HEK293 (cell line): ENCODE results near the gene GBX2.

Source experiments
- CTCF ChIA-PET: fragments of 350-600 bp; formaldehyde crosslinking; extraction: SDS; loops from one replicate; lab custom pipeline; 2021; ENCODE audit warnings: antibody characterized with exemption; lab: Yijun Ruan, JAX
- POLR2A ChIA-PET: fragments of 300-600 bp; formaldehyde crosslinking; extraction: SDS; loops from one replicate; lab custom pipeline; 2020; ENCODE audit warnings: antibody characterized with exemption, inconsistent platforms; lab: Yijun Ruan, JAX
- H3K27ac ChIP-seq: fragments of 200-500 bp; sonication (Bioruptor generic); 2 replicates; pipeline ENCODE4 v1.5.1; 2014; ENCODE audit warnings: low read depth, low read length, control low read depth, inconsistent platforms; ENCODE audit errors: extremely low read depth
- H3K36me3 ChIP-seq, 2 experiments: fragments of 200-500 bp in 1 of 2; sonication (Bioruptor generic) in 1 of 2; 1 replicate in 1 of 2; 2 replicates in 1 of 2; pipeline ENCODE4 v1.5.1; 2014 to 2017; ENCODE audit warnings: inconsistent platforms in 2 of 2, low read length in 2 of 2; ENCODE audit not compliant: control insufficient read depth in 2 of 2, insufficient read depth in 1 of 2
- H3K4me1 ChIP-seq: fragments of 200-500 bp; sonication (Bioruptor generic); 2 replicates; pipeline ENCODE4 v1.5.1; 2014; ENCODE audit warnings: mild to moderate bottlenecking, low read length, inconsistent platforms; ENCODE audit not compliant: control insufficient read depth, insufficient read depth
- H3K4me3 ChIP-seq: 2 replicates; pipeline ENCODE4 v1.5.1; 2011; ENCODE audit warnings: low read depth, mild to moderate bottlenecking, control low read depth, low read length, moderate library complexity
- H3K9me3 ChIP-seq: fragments of 200-500 bp; sonication (Bioruptor generic); 2 replicates; pipeline ENCODE4 v1.5.1; 2014; ENCODE audit warnings: low read depth, low read length, inconsistent platforms; ENCODE audit not compliant: control insufficient read depth, insufficient read depth
- FEZF1 ChIP-seq: fragments of 450-650 bp; formaldehyde crosslinking; IDR thresholded peaks from 2 replicates; pipeline ENCODE4 v1.5.1; 2016; ENCODE audit warnings: missing biosample characterization, missing genetic modification characterization
- KLF10 ChIP-seq: fragments of 450-650 bp; IDR thresholded peaks from 2 replicates; pipeline ENCODE4 v1.5.1; 2018; ENCODE audit warnings: missing biosample characterization, mild to moderate bottlenecking, missing genetic modification characterization
- KLF9 ChIP-seq: fragments of 450-650 bp; formaldehyde crosslinking; IDR thresholded peaks from 2 replicates; pipeline ENCODE4 v1.5.1; 2016; ENCODE audit warnings: missing biosample characterization, missing genetic modification characterization, low read depth
- SALL2 ChIP-seq: fragments of 450-650 bp; formaldehyde crosslinking; IDR thresholded peaks from 2 replicates; pipeline ENCODE4 v1.5.0; 2017; ENCODE audit warnings: missing biosample characterization, mild to moderate bottlenecking, missing genetic modification characterization, borderline replicate concordance
- WT1 ChIP-seq: fragments of 450-650 bp; formaldehyde crosslinking; IDR thresholded peaks from 2 replicates; pipeline ENCODE4 v1.5.1; 2016; ENCODE audit warnings: missing biosample characterization, missing genetic modification characterization
- ZBTB48 ChIP-seq: fragments of 450-650 bp; formaldehyde crosslinking; IDR thresholded peaks from 2 replicates; pipeline ENCODE4 v1.5.1; 2016; ENCODE audit warnings: missing biosample characterization, missing genetic modification characterization
- ZNF175 ChIP-seq: fragments of 450-650 bp; formaldehyde crosslinking; IDR thresholded peaks from 2 replicates; pipeline ENCODE4 v1.5.1; 2016; ENCODE audit warnings: missing biosample characterization, missing genetic modification characterization
- ZNF292 ChIP-seq: fragments of 450-650 bp; formaldehyde crosslinking; IDR thresholded peaks from 2 replicates; pipeline ENCODE4 v1.5.1; 2016; ENCODE audit warnings: low read depth, missing biosample characterization, missing genetic modification characterization, borderline replicate concordance
- ZNF391 ChIP-seq: fragments of 450-650 bp; formaldehyde crosslinking; IDR thresholded peaks from 2 replicates; pipeline ENCODE4 v1.5.1; 2016; ENCODE audit warnings: low read depth, missing biosample characterization, missing genetic modification characterization, borderline replicate concordance
- ZNF394 ChIP-seq: fragments of 450-650 bp; formaldehyde crosslinking; IDR thresholded peaks from 2 replicates; pipeline ENCODE4 v1.5.1; 2016; ENCODE audit warnings: missing biosample characterization, missing genetic modification characterization, mild to moderate bottlenecking, moderate library complexity, borderline replicate concordance
- ZNF48 ChIP-seq: fragments of 450-650 bp; formaldehyde crosslinking; IDR thresholded peaks from 2 replicates; pipeline ENCODE4 v1.5.1; 2016; ENCODE audit warnings: missing biosample characterization, missing genetic modification characterization
- ZNF571 ChIP-seq: fragments of 450-650 bp; formaldehyde crosslinking; IDR thresholded peaks from 2 replicates; pipeline ENCODE4 v1.5.0; 2017; ENCODE audit warnings: missing biosample characterization, missing genetic modification characterization
- ZNF610 ChIP-seq: fragments of 450-650 bp; formaldehyde crosslinking; IDR thresholded peaks from 2 replicates; pipeline ENCODE4 v1.5.1; 2016; ENCODE audit warnings: missing biosample characterization, missing genetic modification characterization, borderline replicate concordance
- ZNF777 ChIP-seq: fragments of 450-650 bp; formaldehyde crosslinking; IDR thresholded peaks from 2 replicates; pipeline ENCODE4 v1.5.1; 2017; ENCODE audit warnings: missing biosample characterization, missing genetic modification characterization, borderline replicate concordance
- TF ChIP-seq, protein P1 (sequence below): fragments of 450-650 bp; IDR thresholded peaks from 2 replicates; pipeline ENCODE4 v1.5.1; 2018; ENCODE audit warnings: missing biosample characterization, mild to moderate bottlenecking, missing genetic modification characterization
- TF ChIP-seq, protein P2 (sequence below): fragments of 450-650 bp; formaldehyde crosslinking; IDR thresholded peaks from 2 replicates; pipeline ENCODE4 v1.5.1; 2016; ENCODE audit warnings: missing biosample characterization, missing genetic modification characterization
- TF ChIP-seq, protein P3 (sequence below): fragments of 450-650 bp; formaldehyde crosslinking; IDR thresholded peaks from 2 replicates; pipeline ENCODE4 v1.5.1; 2016; ENCODE audit warnings: missing biosample characterization, missing genetic modification characterization
- TF ChIP-seq, protein P4 (sequence below): fragments of 450-650 bp; formaldehyde crosslinking; IDR thresholded peaks from 2 replicates; pipeline ENCODE4 v1.5.1; 2016; ENCODE audit warnings: missing biosample characterization, missing genetic modification characterization
- TF ChIP-seq, protein P5 (sequence below): fragments of 450-650 bp; formaldehyde crosslinking; IDR thresholded peaks from 2 replicates; pipeline ENCODE4 v1.5.1; 2016; ENCODE audit warnings: missing biosample characterization, missing genetic modification characterization

GBX2 gene

DNA sequence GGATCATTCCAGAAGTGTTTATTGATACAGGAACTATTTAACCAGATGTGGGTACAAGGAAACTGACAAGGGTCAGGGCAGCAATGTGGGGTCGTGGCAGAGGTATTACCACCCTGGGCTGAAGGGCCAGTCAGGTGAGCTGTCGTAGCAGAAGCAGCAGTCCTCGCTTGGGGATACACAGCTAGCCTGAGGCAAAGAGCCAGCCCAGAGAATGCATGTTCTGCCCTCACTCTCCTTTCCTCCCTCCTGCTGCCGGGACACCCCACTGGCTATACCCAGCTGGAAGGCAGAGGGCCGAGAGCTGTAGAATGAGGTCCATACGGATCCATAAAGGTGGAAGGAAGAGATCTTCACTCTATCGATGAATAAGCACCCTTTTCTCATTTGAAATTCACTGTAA is 32.2 kb upstream of the GBX2 start (continued):
- TF ChIP-seq, protein P1, sequence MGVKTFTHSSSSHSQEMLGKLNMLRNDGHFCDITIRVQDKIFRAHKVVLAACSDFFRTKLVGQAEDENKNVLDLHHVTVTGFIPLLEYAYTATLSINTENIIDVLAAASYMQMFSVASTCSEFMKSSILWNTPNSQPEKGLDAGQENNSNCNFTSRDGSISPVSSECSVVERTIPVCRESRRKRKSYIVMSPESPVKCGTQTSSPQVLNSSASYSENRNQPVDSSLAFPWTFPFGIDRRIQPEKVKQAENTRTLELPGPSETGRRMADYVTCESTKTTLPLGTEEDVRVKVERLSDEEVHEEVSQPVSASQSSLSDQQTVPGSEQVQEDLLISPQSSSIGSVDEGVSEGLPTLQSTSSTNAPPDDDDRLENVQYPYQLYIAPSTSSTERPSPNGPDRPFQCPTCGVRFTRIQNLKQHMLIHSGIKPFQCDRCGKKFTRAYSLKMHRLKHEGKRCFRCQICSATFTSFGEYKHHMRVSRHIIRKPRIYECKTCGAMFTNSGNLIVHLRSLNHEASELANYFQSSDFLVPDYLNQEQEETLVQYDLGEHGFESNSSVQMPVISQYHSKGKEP (tag by site-specific recombination) = no peak
- TF ChIP-seq, all 188 proteins: peak for 0

DNA sequence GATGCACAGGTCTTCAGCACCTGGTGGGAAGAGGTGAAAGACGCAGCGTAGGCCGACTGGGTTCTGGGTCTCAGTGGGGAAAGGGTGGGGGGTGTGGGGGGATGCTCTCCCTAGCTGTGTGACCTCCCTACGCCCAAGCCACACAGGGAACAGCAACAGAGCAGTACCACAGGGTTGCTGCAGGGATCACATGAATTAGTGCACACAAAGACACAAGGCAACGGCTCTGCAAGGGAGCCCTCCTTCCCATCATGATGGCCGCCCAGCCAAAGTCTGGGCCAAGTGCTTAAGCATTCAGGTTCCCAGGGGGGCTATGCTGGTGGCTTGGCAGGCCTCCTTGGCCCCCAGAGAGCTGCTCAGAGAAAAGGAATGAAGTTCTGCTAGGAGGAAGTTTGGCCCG is 28.2 kb upstream of the GBX2 start:
- TF ChIP-seq ZNF571 (tag by site-specific recombination) = no peak
- TF ChIP-seq ZNF292 = no peak
- no peak for TF ChIP-seq ZBTB48 (tag by site-specific recombination)
- TF ChIP-seq, protein P2, sequence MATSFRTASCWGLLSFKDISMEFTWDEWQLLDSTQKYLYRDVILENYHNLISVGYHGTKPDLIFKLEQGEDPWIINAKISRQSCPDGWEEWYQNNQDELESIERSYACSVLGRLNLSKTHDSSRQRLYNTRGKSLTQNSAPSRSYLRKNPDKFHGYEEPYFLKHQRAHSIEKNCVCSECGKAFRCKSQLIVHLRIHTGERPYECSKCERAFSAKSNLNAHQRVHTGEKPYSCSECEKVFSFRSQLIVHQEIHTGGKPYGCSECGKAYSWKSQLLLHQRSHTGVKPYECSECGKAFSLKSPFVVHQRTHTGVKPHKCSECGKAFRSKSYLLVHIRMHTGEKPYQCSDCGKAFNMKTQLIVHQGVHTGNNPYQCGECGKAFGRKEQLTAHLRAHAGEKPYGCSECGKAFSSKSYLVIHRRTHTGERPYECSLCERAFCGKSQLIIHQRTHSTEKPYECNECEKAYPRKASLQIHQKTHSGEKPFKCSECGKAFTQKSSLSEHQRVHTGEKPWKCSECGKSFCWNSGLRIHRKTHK = no peak
- TF ChIP-seq ZNF175 (tag by site-specific recombination) = no peak
- TF ChIP-seq KLF9 (tag by site-specific recombination) = no peak
- TF ChIP-seq, protein P3, sequence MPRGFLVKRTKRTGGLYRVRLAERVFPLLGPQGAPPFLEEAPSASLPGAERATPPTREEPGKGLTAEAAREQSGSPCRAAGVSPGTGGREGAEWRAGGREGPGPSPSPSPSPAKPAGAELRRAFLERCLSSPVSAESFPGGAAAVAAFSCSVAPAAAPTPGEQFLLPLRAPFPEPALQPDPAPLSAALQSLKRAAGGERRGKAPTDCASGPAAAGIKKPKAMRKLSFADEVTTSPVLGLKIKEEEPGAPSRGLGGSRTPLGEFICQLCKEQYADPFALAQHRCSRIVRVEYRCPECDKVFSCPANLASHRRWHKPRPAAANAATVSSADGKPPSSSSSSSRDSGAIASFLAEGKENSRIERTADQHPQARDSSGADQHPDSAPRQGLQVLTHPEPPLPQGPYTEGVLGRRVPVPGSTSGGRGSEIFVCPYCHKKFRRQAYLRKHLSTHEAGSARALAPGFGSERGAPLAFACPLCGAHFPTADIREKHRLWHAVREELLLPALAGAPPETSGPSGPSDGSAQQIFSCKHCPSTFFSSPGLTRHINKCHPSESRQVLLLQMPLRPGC = no peak
- TF ChIP-seq, protein P4, sequence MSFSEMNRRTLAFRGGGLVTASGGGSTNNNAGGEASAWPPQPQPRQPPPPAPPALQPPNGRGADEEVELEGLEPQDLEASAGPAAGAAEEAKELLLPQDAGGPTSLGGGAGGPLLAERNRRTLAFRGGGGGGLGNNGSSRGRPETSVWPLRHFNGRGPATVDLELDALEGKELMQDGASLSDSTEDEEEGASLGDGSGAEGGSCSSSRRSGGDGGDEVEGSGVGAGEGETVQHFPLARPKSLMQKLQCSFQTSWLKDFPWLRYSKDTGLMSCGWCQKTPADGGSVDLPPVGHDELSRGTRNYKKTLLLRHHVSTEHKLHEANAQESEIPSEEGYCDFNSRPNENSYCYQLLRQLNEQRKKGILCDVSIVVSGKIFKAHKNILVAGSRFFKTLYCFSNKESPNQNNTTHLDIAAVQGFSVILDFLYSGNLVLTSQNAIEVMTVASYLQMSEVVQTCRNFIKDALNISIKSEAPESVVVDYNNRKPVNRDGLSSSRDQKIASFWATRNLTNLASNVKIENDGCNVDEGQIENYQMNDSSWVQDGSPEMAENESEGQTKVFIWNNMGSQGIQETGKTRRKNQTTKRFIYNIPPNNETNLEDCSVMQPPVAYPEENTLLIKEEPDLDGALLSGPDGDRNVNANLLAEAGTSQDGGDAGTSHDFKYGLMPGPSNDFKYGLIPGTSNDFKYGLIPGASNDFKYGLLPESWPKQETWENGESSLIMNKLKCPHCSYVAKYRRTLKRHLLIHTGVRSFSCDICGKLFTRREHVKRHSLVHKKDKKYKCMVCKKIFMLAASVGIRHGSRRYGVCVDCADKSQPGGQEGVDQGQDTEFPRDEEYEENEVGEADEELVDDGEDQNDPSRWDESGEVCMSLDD (tag by site-specific recombination) = no peak
- no peak for TF ChIP-seq ZNF48 (tag by site-specific recombination)
- TF ChIP-seq KLF10 (tag by site-specific recombination) = no peak
- TF ChIP-seq ZNF394 = no peak
- TF ChIP-seq ZNF777 (tag by site-specific recombination) = no peak
- TF ChIP-seq FEZF1 = no peak
- no peak for TF ChIP-seq WT1 (tag by site-specific recombination)
- TF ChIP-seq SALL2 (tag by site-specific recombination) = no peak
- TF ChIP-seq, protein P5, sequence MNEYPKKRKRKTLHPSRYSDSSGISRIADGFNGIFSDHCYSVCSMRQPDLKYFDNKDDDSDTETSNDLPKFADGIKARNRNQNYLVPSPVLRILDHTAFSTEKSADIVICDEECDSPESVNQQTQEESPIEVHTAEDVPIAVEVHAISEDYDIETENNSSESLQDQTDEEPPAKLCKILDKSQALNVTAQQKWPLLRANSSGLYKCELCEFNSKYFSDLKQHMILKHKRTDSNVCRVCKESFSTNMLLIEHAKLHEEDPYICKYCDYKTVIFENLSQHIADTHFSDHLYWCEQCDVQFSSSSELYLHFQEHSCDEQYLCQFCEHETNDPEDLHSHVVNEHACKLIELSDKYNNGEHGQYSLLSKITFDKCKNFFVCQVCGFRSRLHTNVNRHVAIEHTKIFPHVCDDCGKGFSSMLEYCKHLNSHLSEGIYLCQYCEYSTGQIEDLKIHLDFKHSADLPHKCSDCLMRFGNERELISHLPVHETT = no peak
- no peak for TF ChIP-seq ZNF391 (tag by site-specific recombination)
- TF ChIP-seq ZNF610 (tag by site-specific recombination) = no peak

More for the DNA sequence above, 28.2 kb upstream of the GBX2 start:
- Histone ChIP-seq H3K4me1 (no peaks in the 10 kb centered on the region), H3K36me3 (no peaks in the 10 kb centered on the region), H3K4me3 (no peak overlapping the region), H3K9me3 (no peaks in the 10 kb centered on the region), H3K27ac (no peak overlapping the region)
- CTCF ChIA-PET = interaction anchor here (0.9 to 1.7 kb wide), 3 partner anchors 13 to 21 kb away, joined by 3 to 10 read pairs (median 3); no protein-coding TSS in a partner anchor
- POLR2A ChIA-PET = no interaction called here
